Measurements from ENCODE around the gene FMNL2. TPM values are rescaled to one million over a fixed set of nuclear protein-coding genes. Genes with fewer than 3 reads are reported as not detected.

Gene FMNL2
- total RNA-seq: 20.5 and 37.2 TPM in 2 replicates

DNA sequence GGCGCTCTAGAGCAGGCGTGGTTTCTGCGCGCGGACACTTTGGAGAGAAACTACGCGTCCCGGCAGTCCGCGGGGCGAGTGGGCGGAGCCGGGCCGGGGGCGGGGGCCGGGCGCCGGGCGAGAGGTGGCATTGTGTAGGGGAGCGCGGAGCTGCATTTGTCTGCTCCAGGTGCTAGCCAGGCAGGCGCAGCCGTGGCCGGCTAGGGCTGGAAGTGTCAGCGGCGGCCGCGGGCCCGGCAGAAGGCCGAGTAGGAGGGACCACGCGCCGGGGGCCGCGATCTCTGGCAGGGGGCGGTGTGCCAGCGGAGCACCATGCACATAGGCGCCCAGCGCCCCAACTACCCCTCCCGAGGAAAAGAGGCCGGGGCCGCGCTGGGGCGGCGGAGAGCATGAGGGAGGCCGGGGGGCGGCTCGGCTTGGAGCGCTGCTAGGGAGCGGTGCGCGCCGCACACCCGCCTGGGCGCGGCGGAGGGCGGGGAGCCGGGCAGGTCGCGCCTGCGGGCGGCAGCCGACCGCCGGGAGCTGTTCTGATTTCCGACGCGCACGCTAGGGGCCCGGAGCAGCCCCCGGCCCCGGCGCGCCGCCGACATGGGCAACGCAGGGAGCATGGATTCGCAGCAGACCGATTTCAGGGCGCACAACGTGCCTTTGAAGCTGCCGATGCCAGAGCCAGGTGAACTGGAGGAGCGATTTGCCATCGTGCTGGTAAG is at the start of gene FMNL2:
Gene FMNL2 (plus strand): TSS at position 159 of the 710 bp plus-strand sequence.

Other genes with a start within 250 kb of the FMNL2 start
- gene CACNB4, start 236.1 kb upstream of the FMNL2 start, total RNA-seq: 0.55 and 1.2 TPM in 2 replicates
- 62.4 and 65.1 TPM in 2 replicates for gene STAM2, start 159.4 kb upstream of the FMNL2 start, total RNA-seq